Frontal cortex (tissue), 4 donors: Measurements from ENCODE around the gene CLIC3. TPM values are rescaled to one million over a fixed set of nuclear protein-coding genes. Genes with fewer than 3 reads are reported as not detected.
A peak's percentile ranks its signal among the peaks of the same experiment; 100 is the strongest.
"Not testable (repeated sequence)": the region's sequence is repeated elsewhere in the genome, so short reads cannot be mapped to it uniquely, and the experiment has no call there.

ENCODE experiments used
- DNase-seq, 2 donors: peaks; one replicate each; pipeline ENCODE4 v3.0.0; 2012; ENCODE audit warnings: low spot score in 2 of 2
- FAIRE-seq: peaks from 2 replicates; lab custom pipeline; 2012; peaks lifted over from hg19 to GRCh38; lab: Jason Lieb, UNC
- total RNA-seq: library from RNA; depleted of rRNA; stranded (reverse); fragments of >200 nt; gene quantifications from one replicate; pipeline ENCODE4 v1.2.3, GENCODE V29; 2014
- donor health status: control.
- donor health status: control.
- donor health status: control.

Gene CLIC3, protein sequence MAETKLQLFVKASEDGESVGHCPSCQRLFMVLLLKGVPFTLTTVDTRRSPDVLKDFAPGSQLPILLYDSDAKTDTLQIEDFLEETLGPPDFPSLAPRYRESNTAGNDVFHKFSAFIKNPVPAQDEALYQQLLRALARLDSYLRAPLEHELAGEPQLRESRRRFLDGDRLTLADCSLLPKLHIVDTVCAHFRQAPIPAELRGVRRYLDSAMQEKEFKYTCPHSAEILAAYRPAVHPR
- total RNA-seq, result not detected

DNA sequence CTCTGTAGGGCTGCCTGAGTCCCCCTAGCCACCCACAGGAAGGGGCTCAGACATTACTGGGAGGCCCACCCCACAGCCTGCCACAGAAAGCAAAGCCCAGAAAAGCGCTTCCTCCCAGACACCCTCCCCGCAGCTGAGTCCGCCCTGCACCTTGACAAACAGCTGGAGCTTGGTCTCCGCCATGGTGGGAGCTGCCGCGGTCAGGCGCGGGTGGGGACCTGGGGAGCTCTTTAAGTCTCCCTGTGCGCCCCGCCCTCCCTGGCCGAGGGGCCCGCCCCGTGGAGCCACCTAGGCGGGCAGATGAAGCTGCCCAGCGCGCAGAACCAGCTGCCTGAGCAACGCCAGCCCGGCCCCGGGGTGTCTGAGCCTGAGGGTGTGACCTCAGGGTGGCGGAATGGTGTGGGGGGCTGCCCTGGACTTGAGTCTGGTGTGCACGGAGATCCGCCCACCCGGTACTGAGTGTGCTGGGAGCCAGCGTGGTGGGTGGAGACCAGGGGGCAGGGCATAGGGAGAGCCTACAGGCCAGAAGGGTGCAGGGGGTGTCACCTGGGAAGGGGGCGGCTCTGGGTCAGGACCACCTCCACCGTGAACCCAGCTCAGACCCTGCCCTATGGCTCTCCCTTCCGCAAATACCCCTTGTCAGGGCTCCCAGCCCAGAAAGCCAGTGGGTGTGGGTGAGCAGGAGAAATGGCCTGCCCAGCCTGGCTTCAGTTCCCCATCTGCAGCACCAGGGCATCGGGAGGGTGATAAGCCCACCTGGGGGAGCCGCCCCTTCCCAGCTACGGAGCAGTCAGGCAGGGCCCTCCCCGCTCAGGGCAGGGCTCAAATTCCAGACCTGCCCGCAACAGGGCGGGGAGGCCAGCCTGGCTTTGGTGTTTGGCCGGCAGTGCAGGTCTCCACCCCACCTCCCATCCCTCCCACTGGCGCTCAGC lies at the start of gene CLIC3:
Gene CLIC3, minus strand, starts transcription at position 208 of the 932 bp plus-strand sequence. Its CDS starts 25 bp downstream, at position 183.
- no peak for FAIRE-seq
- DNase-seq, result no peak

DNA sequence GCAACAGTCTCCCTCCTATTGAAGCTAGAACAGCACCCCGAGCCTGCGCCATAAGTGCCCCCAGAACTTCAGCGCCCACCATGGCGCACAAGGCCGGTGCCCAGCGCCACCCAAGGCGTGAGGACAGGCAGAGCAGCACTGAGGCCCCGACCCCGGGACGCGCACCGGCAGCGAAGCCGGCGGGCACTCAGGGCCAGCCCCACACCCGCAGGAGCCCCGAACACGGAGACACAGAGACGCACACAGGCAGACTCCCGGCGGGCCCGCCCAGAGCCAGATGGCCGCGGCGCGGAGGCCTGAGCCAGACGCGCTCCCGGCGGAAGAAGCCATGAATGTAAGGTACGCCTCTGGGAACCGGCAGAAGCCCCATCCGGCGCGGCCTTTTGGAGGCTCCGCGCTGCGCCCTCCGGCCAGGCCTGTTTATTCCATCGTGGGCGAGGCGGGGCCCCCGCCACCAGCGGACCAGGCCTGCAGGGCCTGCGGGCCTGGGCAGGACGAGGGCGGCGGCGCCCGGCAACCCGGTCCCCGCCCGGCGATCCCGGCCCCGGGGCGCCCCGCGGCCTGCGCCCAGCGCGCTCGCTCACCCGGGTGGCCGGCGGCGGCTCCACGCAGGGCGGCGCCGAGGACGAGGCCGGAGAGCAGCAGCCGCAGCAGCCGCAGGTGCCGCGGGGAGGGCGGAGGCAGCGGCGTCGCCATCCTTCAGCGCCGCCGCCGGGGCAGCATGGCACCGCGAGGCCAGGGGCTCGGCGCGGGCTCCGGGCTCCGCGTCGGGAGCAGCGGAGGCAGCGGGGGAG lies 49.1 kb upstream of the CLIC3 start:
- FAIRE-seq (no peak), DNase-seq (no peak)

GRCh38 chr9:137044502-137045177 lies 48.3 kb upstream of the CLIC3 start:
- DNase-seq (peak in 1 of 2 donors; percentile 68), FAIRE-seq (no peak)

GRCh38 chr9:137044037-137044436 lies 47.7 kb upstream of the CLIC3 start:
- FAIRE-seq (no peak), DNase-seq (no peak)

DNA sequence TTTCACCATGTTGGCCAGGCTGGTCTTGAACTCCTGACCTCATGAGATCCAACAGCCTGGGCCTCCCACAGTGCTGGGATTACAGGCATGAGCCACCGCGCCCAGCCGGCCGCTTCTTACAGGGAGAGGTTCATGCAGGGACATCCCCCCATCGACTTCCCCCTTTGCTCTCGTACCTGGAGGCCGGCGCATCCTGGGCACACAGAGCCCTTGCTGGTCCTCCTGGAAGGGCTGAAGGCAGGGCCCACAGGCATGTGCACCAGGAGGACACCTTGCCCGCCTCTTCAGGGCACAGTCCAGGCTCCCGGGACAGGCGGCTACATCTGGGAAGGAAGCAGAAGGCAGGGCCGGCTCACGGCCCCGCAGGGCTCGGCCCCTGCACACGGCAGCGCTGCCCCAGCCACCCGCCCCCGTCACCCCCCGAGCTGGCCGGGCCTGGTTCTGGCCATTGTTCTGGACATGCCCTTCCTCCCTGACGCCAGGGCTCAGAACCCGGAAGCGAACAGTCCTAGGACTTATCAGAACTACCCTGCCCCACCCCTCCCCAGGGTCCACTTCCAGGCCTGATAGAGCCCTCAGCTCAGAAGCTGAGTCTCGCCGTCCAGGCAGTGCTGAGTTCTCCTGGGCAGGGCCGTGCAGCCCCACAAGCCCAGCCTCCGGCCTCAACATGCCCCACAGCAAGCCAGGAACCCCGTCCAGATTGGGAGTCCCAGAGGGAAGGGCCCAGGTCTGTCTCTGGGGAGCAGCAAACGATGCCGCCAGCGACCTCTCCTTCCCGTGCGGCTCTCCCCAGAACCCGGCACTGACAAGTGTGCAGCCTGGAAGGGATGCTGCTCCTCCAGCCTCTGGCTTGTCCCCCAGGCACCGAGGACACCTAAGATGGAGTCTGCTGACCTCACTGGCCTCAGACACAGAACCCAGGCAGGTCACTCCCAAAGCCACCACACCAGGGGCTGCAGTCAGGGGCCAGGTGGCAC lies 46.7 kb upstream of the CLIC3 start:
- DNase-seq (no peak), FAIRE-seq (no peak)

DNA sequence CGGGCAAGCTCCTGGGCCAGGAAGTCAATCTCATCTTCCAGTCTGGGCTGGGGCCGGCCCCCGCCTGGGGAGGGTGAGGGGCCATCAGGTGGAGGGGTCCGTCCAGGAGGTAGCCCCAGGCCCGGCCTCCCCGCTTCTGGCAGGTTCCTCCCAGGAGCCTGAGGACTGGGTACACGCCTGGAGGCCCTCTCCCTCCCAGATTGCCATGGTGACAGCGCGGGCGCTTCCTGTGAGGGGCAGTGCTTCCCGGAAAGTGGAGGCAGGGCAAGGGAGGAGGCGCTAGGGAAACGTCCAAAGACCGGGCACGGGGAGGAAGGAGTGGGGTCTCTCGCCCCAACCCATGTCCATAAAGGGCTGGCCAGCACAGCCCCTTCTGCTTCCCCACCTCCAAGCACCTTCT lies 44.8 kb upstream of the CLIC3 start:
- FAIRE-seq, result no peak

DNA sequence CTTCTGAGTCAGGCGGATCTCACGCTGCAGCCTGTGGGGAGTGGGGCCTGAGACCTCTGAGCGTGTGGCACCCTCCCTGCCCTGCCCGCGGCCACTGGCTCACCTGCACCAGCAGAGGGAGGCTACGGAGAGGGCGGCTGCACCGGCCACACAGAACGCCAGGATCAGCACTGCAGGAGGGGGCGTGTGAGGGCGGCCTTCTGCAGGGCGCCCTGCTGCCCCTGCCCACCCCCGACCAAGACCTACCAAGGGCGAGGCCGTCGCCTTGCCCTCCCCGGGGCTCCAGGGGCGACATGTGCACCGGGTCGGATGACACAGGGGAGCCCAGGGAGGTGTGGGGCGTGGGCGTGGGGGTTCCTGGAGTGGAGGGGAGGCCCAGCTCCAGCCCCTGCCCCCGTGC lies 44.2 kb upstream of the CLIC3 start:
- DNase-seq, result no peak
- no peak for FAIRE-seq

More for the DNA sequence above, 44.8 kb upstream of the CLIC3 start:
- DNase-seq, result no peak

DNA sequence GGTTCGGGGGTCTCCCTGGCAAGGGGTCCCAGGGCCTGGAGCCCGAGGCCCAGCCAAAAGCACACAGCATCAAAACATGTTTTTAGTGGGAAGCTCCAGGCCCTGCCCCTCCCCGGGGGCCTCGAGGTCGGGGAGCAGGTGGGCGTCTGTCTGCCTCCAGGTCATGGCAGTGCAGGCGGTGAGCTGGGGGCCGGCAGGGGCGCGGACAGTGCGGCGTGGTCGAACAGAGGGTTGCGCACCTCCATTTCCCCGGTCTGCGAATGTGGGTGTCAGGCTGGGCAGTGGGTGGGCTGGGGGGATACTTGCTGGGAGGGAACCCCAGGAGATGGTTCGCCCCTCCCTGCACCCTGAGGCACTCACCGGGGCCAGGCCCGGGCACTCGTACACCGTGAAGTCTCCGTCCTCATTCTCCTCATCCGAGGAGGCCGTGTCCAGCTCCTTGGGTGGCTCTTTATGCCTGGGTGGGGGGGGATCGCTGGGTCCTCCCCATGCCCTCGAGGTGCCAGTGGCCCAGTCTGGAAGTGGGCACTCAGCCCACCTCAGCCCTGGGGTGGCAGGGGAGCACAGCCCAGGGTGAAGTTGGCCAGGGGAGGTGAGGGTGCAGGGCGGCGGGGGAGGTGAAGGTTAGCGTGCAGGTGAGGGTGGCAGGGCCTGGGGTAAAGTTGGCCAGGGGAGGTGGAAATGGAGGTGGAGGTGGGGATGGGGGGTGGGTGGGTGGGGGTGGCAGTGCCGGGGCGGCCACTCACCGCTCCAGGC lies 43.4 kb upstream of the CLIC3 start:
- FAIRE-seq, result no peak

DNA sequence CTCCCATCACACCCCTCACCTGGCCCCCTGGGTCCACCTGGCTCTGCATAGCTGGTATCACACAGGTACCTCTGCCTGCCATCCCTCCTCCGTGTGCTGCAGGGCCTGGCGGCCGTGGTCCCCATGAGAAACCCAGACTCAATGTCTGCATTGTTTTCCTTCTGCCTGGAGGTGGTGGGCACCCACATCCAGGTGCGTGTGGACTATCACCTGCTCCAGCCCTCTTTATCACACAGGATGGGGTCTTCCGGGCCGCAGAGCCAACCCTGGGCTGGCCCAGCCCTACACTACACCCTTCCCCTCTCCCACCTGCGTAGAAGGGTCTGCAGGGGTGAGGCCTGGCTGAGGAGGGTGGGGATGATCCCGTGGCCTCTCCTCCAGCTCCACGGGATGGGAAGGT lies 42.5 kb upstream of the CLIC3 start:
- FAIRE-seq (no peak), DNase-seq (no peak)

More for the DNA sequence above, 43.4 kb upstream of the CLIC3 start:
- no peak for DNase-seq

- no peak for DNase-seq
- no peak for FAIRE-seq
Observed at GRCh38 chr9:137037483-137037882, 41.1 kb upstream of the CLIC3 start.

- FAIRE-seq (no peak), DNase-seq (no peak)
Observed at GRCh38 chr9:137037035-137037434, 40.7 kb upstream of the CLIC3 start.

GRCh38 chr9:137035937-137036336 lies 39.6 kb upstream of the CLIC3 start:
- DNase-seq, result no peak
- FAIRE-seq, result no peak

- FAIRE-seq, result no peak
Observed at GRCh38 chr9:137035507-137035834, 39.1 kb upstream of the CLIC3 start.

DNA sequence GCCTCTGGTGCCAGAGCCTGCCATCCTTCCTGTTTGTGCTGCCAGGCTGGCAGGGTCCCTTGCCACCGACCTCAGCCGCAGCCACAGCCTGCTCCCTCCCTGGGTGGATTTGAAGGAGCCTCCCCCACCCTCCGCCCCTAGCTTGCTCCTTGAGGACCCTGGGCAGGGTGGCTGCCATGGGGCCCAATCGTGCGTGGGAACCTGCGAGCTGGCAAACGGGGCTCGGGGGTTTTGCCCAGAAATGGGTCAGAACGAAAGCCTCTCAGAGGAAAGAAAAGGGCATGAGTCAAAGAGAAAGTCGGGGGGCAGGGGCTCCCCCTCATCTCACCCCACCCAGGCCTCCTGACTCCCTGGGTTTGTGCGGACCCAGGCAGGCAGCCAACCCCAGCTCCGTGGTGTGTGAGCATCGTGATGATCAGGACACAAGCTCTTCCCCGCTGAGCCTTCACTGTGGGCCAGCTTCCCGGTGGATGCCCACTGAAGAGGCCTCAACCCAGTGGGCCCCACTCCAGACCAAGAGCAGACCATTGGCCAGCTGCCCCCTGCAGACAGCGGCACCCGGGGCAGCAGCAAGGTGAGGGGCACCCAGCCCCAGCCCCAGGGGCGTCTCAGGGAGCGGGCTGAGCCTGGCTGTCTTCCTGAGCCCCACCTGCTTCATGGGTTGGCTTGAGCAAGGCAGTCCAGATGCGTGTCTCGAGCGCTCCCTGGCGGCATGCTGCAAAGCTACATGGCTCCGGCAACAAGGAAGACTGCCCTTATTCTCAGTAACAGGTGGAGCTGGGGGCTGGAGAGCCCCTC lies 38.5 kb upstream of the CLIC3 start:
- DNase-seq (peak; percentile 89 to 92), FAIRE-seq (no peak)

More at GRCh38 chr9:137035507-137035834, 39.1 kb upstream of the CLIC3 start:
- no peak for DNase-seq

DNA sequence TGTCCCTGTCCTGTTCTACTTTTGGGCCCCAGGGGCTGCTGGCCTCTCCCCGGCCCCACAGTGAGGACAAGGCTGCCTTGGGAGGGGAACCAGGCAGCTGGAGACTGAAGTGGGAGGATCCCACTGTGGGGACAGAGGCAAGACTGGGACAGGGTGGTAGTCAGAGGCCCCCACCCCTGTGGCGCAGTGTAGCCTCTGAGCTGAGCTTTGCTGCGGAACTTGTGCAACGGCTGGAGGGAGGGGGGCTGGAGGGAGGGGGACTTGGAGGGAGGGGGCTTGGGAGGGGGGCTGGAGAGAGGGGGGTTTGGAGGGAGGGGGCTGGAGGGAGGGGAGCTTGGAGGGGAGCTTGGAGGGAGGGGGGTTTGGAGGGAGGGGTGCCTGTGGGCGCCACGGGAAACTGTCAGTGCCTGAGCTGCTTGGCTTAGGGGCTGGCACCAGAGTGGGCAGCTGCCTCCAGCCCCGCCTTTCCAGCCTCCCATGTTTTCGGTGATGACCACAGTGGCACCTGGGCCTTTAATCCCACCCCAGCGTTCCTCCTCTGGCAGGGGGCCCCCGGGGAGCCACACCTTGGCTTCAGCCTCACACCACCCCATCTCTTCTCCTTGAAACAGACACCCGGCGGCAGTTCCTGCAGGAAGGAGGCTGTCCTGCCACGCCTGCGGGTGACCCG lies 37.8 kb upstream of the CLIC3 start:
- FAIRE-seq (no peak), DNase-seq (no peak)

GRCh38 chr9:137033481-137033880 lies 37.1 kb upstream of the CLIC3 start:
- not testable (repeated sequence) for FAIRE-seq

GRCh38 chr9:137032858-137033257 lies 36.5 kb upstream of the CLIC3 start:
- FAIRE-seq (no peak), DNase-seq (no peak)

More at GRCh38 chr9:137033481-137033880, 37.1 kb upstream of the CLIC3 start:
- DNase-seq, result not testable (repeated sequence)
